GM23338 (cell line): Measurements from ENCODE around the gene BRCA1. TPM values are rescaled to one million over a fixed set of nuclear protein-coding genes. Genes with fewer than 3 reads are reported as not detected.

ENCODE experiments used
- ATAC-seq: fragments of 200-7000 bp; cut with Tn5 transposase; 3 replicates; pipeline ENCODE4 v1.9.1; 2020
- DNase-seq: peaks from one replicate; pipeline ENCODE4 v3.0.0-alpha.2; 2015; ENCODE audit warnings: low spot score
- H2AFZ ChIP-seq: fragments of 200-600 bp; sonication (generic); 2 replicates; pipeline ENCODE4 v1.8.0; 2016; ENCODE audit warnings: antibody characterized with exemption, mild to moderate bottlenecking, moderate library complexity
- H3F3A ChIP-seq: fragments of 200-600 bp; sonication (generic); replicated peaks from 2 replicates; pipeline ENCODE4 v1.8.0; 2017; ENCODE audit warnings: antibody characterized with exemption, mixed run types, low read depth
- H3K27ac ChIP-seq: fragments of 200-600 bp; sonication (generic); 2 replicates; pipeline ENCODE4 v1.6.1; 2016; ENCODE audit warnings: low read depth
- H3K27me3 ChIP-seq: fragments of 200-600 bp; sonication (generic); 2 replicates; pipeline ENCODE4 v1.8.0; 2016; ENCODE audit warnings: mild to moderate bottlenecking, mixed run types, moderate library complexity; ENCODE audit not compliant: insufficient read depth
- H3K36me3 ChIP-seq: fragments of 200-600 bp; sonication (generic); 2 replicates; pipeline ENCODE4 v1.8.0; 2016; ENCODE audit warnings: mild to moderate bottlenecking; ENCODE audit not compliant: insufficient read depth
- H3K4me1 ChIP-seq: fragments of 200-600 bp; sonication (generic); 2 replicates; pipeline ENCODE4 v1.8.0; 2016; ENCODE audit warnings: mild to moderate bottlenecking, moderate library complexity; ENCODE audit not compliant: insufficient read depth
- H3K4me2 ChIP-seq: fragments of 200-600 bp; sonication (generic); 2 replicates; pipeline ENCODE4 v1.7.1; 2017; ENCODE audit warnings: mixed run types
- H3K4me3 ChIP-seq: fragments of 200-600 bp; sonication (generic); 2 replicates; pipeline ENCODE4 v1.6.1; 2016; ENCODE audit warnings: mixed run types
- H3K79me2 ChIP-seq: fragments of 200-600 bp; sonication (generic); replicated peaks from 2 replicates; pipeline ENCODE4 v1.8.0; 2017; ENCODE audit warnings: mild to moderate bottlenecking; ENCODE audit not compliant: insufficient read depth
- H3K9me2 ChIP-seq: fragments of 200-600 bp; sonication (generic); 2 replicates; pipeline ENCODE4 v1.8.0; 2017; ENCODE audit not compliant: insufficient read depth
- H4K20me1 ChIP-seq: fragments of 200-600 bp; sonication (generic); replicated peaks from 2 replicates; pipeline ENCODE4 v1.8.0; 2017; ENCODE audit warnings: mild to moderate bottlenecking; ENCODE audit not compliant: insufficient read depth
- H3K27ac Mint-ChIP-seq: 2 replicates; pipeline ENCODE4 v1.8.0; 2020; ENCODE audit warnings: inconsistent platforms, mild to moderate bottlenecking, moderate library complexity, mixed read lengths
- H3K27me3 Mint-ChIP-seq: 3 replicates; pipeline ENCODE4 v1.8.0; 2022; ENCODE audit warnings: low read depth, mild to moderate bottlenecking, moderate library complexity, mixed read lengths, inconsistent platforms; ENCODE audit not compliant: insufficient read depth, poor library complexity
- H3K36me3 Mint-ChIP-seq: 3 replicates; pipeline ENCODE4 v1.8.0; 2021; ENCODE audit warnings: low read depth, mild to moderate bottlenecking, inconsistent platforms, moderate library complexity, mixed read lengths
- H3K4me1 Mint-ChIP-seq: 3 replicates; pipeline ENCODE4 v1.8.0; 2020; ENCODE audit warnings: mild to moderate bottlenecking, inconsistent platforms, mixed read lengths
- H3K4me3 Mint-ChIP-seq: 3 replicates; pipeline ENCODE4 v1.8.0; 2021; ENCODE audit warnings: moderate library complexity, mild to moderate bottlenecking, inconsistent platforms, mixed read lengths
- H3K9me3 Mint-ChIP-seq: 3 replicates; pipeline ENCODE4 v1.8.0; 2020; ENCODE audit warnings: moderate library complexity, mild to moderate bottlenecking, inconsistent platforms, mixed read lengths
- CREB1 ChIP-seq: fragments of 250-450 bp; sonication (Bioruptor Pico); IDR thresholded peaks from 2 replicates; pipeline ENCODE4 v1.5.0; 2020; ENCODE audit warnings: low read depth, mild to moderate bottlenecking, moderate library complexity
- CTCF ChIP-seq, 2 experiments: fragments of 200-600 bp in 1 of 2; sonication (generic) in 1 of 2; conservative IDR thresholded peaks; 2 replicates each; pipeline versions ENCODE4 v1.5.1 to v1.6.1; 2016 to 2017; ENCODE audit warnings: antibody characterized with exemption in 2 of 2, low read depth in 2 of 2, mild to moderate bottlenecking in 2 of 2, moderate library complexity in 1 of 2
- ETS1 ChIP-seq: IDR thresholded peaks from 2 replicates; pipeline ENCODE4 v1.6.1; 2016; ENCODE audit warnings: antibody characterized with exemption
- EZH2 ChIP-seq: fragments of 200-600 bp; sonication (generic); IDR thresholded peaks from one replicate; pipeline ENCODE4 v1.8.0; 2017; ENCODE audit warnings: antibody characterized with exemption, mild to moderate bottlenecking, low read depth; ENCODE audit not compliant: unreplicated experiment
- EZH2phosphoT487 ChIP-seq: fragments of 200-600 bp; sonication (generic); IDR thresholded peaks from one replicate; pipeline ENCODE4 v1.8.1; 2018; ENCODE audit warnings: antibody characterized with exemption; ENCODE audit not compliant: unreplicated experiment
- JUNB ChIP-seq: IDR thresholded peaks from one replicate; pipeline ENCODE4 v1.6.1; 2016; ENCODE audit warnings: antibody characterized with exemption; ENCODE audit not compliant: unreplicated experiment
- NANOG ChIP-seq: IDR thresholded peaks from 2 replicates; pipeline ENCODE4 v1.6.1; 2016; ENCODE audit warnings: antibody characterized with exemption, borderline replicate concordance
- POLR2AphosphoS5 ChIP-seq: IDR thresholded peaks from 2 replicates; pipeline ENCODE4 v1.6.1; 2016; ENCODE audit warnings: antibody characterized with exemption, low read depth
- REST ChIP-seq: IDR thresholded peaks from one replicate; pipeline ENCODE4 v1.6.1; 2018; ENCODE audit warnings: antibody characterized with exemption; ENCODE audit not compliant: unreplicated experiment
- STAT1 ChIP-seq: IDR thresholded peaks from one replicate; pipeline ENCODE4 v1.6.1; 2016; ENCODE audit warnings: antibody characterized with exemption; ENCODE audit not compliant: unreplicated experiment
- ZNF114 ChIP-seq: fragments of 250-450 bp; sonication (Bioruptor Pico); IDR thresholded peaks from 2 replicates; pipeline ENCODE4 v1.5.0; 2020; ENCODE audit warnings: mild to moderate bottlenecking, moderate library complexity
- ZNF331 ChIP-seq: fragments of 250-450 bp; sonication (Bioruptor Pico); IDR thresholded peaks from 2 replicates; pipeline ENCODE4 v1.5.0; 2020; ENCODE audit warnings: low read depth, mild to moderate bottlenecking, moderate library complexity
- ZNF462 ChIP-seq: fragments of 250-450 bp; sonication (Bioruptor Pico); IDR thresholded peaks from 2 replicates; pipeline ENCODE4 v1.5.0; 2020; ENCODE audit warnings: mild to moderate bottlenecking, moderate library complexity
- polyA plus RNA-seq: library from polyadenylated mRNA; unstranded; fragments of >200 nt; fragmentation: Nextera tagmentation; extraction: Ambion mirVana; gene quantifications from 2 replicates; pipeline ENCODE4 v1.2.1, GENCODE V29; 2016
- total RNA-seq: library from RNA; depleted of rRNA; stranded (reverse); fragments of >200 nt; shearing (Covaris generic); gene quantifications from 2 replicates; pipeline ENCODE4 v1.2.3, GENCODE V29; 2014

BRCA1 gene
- total and polyA plus RNA-seq, 2 experiments from 2014 or later: 43.2 to 45.9 TPM

- no peaks in the 10 kb centered on the region for H3K9me2 ChIP-seq
- no peaks in the 10 kb centered on the region for H3K4me1 ChIP-seq
- peaks cover 2% of the 10 kb centered on the region for H3K27me3 Mint-ChIP-seq
- H4K20me1 ChIP-seq: no peaks in the 10 kb centered on the region
- H3K4me3 ChIP-seq: no peak overlapping the region
- H3F3A ChIP-seq: peaks cover 4% of the 10 kb centered on the region; the same call in 1 of the 2 replicates
- TF ChIP-seq JUNB (no peak), EZH2phosphoT487 (no peak), NANOG (no peak), REST (no peak), POLR2AphosphoS5 (no peak), ETS1 (no peak), STAT1 (no peak), ZNF114 (no peak), EZH2 (no peak), CREB1 (CRISPR knock-in tag) (no peak), ZNF331 (no peak), ZNF462 (CRISPR knock-in tag) (no peak), CTCF (conservative IDR thresholded peaks at IDR 0.05; ENCODE audit: low read depth in 2 of 2) (no peak)
- no peak overlapping the region for H3K4me2 ChIP-seq
- H3K79me2 ChIP-seq: no peaks in the 10 kb centered on the region
- ATAC-seq (no peak), DNase-seq (no peak)
- no peak overlapping the region for H3K4me3 Mint-ChIP-seq
- no peaks in the 10 kb centered on the region for H3K4me1 Mint-ChIP-seq
- H3K9me3 Mint-ChIP-seq: no peaks in the 10 kb centered on the region
- H3K36me3 Mint-ChIP-seq: peaks cover 37% of the 10 kb centered on the region
- H3K36me3 ChIP-seq: peaks cover 6% of the 10 kb centered on the region; the same call in 1 of the 2 replicates
- H2AFZ ChIP-seq: no peak overlapping the region
- H3K27ac Mint-ChIP-seq: no peak overlapping the region
- H3K27me3 ChIP-seq: no peaks in the 10 kb centered on the region
- H3K27ac ChIP-seq: no peak overlapping the region
Measured at GRCh38 chr17:43094129-43094835, 30.9 kb downstream of the BRCA1 start.
